Activated B cell treated with CpG ODN at 0.5 μM for 24 hours (primary cell): ENCODE data around the gene TECRL. TPM values are rescaled to one million over a fixed set of nuclear protein-coding genes. Genes with fewer than 3 reads are reported as not detected.

Source experiments
- ATAC-seq: fragments of 200-7000 bp; cut with Tn5 transposase; one replicate; pipeline ENCODE4 v1.10.0; 2021; ENCODE audit warnings: low read depth, mild to moderate bottlenecking, moderate library complexity
- CTCF ChIA-PET: fragments of 350-600 bp; sonication (Branson Sonifier 250); formaldehyde crosslinking; loops from one replicate; lab custom pipeline; 2021; ENCODE audit warnings: antibody characterized with exemption; lab: Charles Lee
- POLR2A ChIA-PET: fragments of 350-600 bp; sonication (Branson Sonifier 250); formaldehyde crosslinking; loops from one replicate; lab custom pipeline; 2021; ENCODE audit warnings: antibody characterized with exemption; lab: Charles Lee
- DNase-seq: peaks from one replicate; pipeline ENCODE4 v3.0.0; 2022
- H3K27ac Mint-ChIP-seq: one replicate; pipeline ENCODE4 v1.8.0; 2020; ENCODE audit warnings: mixed read lengths
- H3K27me3 Mint-ChIP-seq: one replicate; pipeline ENCODE4 v1.8.0; 2021; ENCODE audit warnings: mixed read lengths
- H3K36me3 Mint-ChIP-seq: one replicate; pipeline ENCODE4 v1.8.0; 2021; ENCODE audit warnings: low read depth, mixed read lengths
- H3K4me1 Mint-ChIP-seq: one replicate; pipeline ENCODE4 v1.8.0; 2021; ENCODE audit warnings: mixed read lengths
- H3K4me3 Mint-ChIP-seq: one replicate; pipeline ENCODE4 v1.8.0; 2020; ENCODE audit warnings: mild to moderate bottlenecking, mixed read lengths
- H3K9me3 Mint-ChIP-seq: one replicate; pipeline ENCODE4 v1.8.0; 2020; ENCODE audit warnings: mixed read lengths
- CTCF ChIP-seq: fragments of 200-600 bp; IDR thresholded peaks from one replicate; pipeline ENCODE4 v1.8.0; 2022; ENCODE audit warnings: antibody characterized with exemption, mild to moderate bottlenecking
- intact Hi-C: fragments of 100-400 bp; cut with micrococcal nuclease; formaldehyde crosslinking; loops from one replicate; pipeline ENCODE4 v1.15.1; 2024
- total RNA-seq: library from RNA; stranded (reverse); gene quantifications from 2 replicates; pipeline ENCODE4 v1.2.3, GENCODE V29; 2022

The TECRL gene
- total RNA-seq, 1 donor from 2014 or later = not detected

- DNase-seq (no peak), ATAC-seq (no peak)
- H3K4me3 Mint-ChIP-seq = no peak overlapping the region
- intact Hi-C loops = no loop called here
- no peaks in the 10 kb centered on the region for H3K27me3 Mint-ChIP-seq
- H3K27ac Mint-ChIP-seq = no peak overlapping the region
- TF ChIP-seq CTCF = no peak
- ChIA-PET CTCF (no interaction called here), POLR2A (no interaction called here)
- H3K36me3 Mint-ChIP-seq = no peaks in the 10 kb centered on the region
- peaks cover 1% of the 10 kb centered on the region for H3K9me3 Mint-ChIP-seq
- no peaks in the 10 kb centered on the region for H3K4me1 Mint-ChIP-seq
Measured at GRCh38 chr4:64330143-64330542, 79.1 kb downstream of the TECRL start.

- Mint-ChIP-seq H3K9me3 (peaks cover 5% of the 10 kb centered on the region), H3K36me3 (no peaks in the 10 kb centered on the region), H3K4me1 (no peaks in the 10 kb centered on the region), H3K27me3 (no peaks in the 10 kb centered on the region), H3K4me3 (no peak overlapping the region), H3K27ac (no peak overlapping the region)
- DNase-seq (no peak), ATAC-seq (no peak)
- CTCF ChIA-PET = no interaction called here
- POLR2A ChIA-PET = no interaction called here
- no peak for TF ChIP-seq CTCF
- intact Hi-C loops = no loop called here
Measured at GRCh38 chr4:64327237-64327636, 82.0 kb downstream of the TECRL start.

- POLR2A ChIA-PET = no interaction called here
- peaks cover 5% of the 10 kb centered on the region for H3K9me3 Mint-ChIP-seq
- TF ChIP-seq CTCF = no peak
- H3K4me1 Mint-ChIP-seq = no peaks in the 10 kb centered on the region
- no peak for ATAC-seq
- H3K27ac Mint-ChIP-seq = no peak overlapping the region
- CTCF ChIA-PET = no interaction called here
- H3K4me3 Mint-ChIP-seq = no peak overlapping the region
- no peaks in the 10 kb centered on the region for H3K36me3 Mint-ChIP-seq
- intact Hi-C loops = no loop called here
- H3K27me3 Mint-ChIP-seq = no peaks in the 10 kb centered on the region
- no peak for DNase-seq
Measured at GRCh38 chr4:64326507-64326906, 82.7 kb downstream of the TECRL start.

GRCh38 chr4:64306255-64306565, 103.0 kb downstream of the TECRL start:
- DNase-seq = no peak
- H3K27me3 Mint-ChIP-seq = no peaks in the 10 kb centered on the region
- CTCF ChIA-PET = no interaction called here
- peaks cover 7% of the 10 kb centered on the region for H3K9me3 Mint-ChIP-seq
- no peak for ATAC-seq
- H3K4me1 Mint-ChIP-seq = no peaks in the 10 kb centered on the region
- H3K36me3 Mint-ChIP-seq = no peaks in the 10 kb centered on the region
- no peak overlapping the region for H3K27ac Mint-ChIP-seq
- H3K4me3 Mint-ChIP-seq = no peak overlapping the region
- POLR2A ChIA-PET = no interaction called here
- intact Hi-C loops = no loop called here
- no peak for TF ChIP-seq CTCF

GRCh38 chr4:64305565-64306254, 103.5 kb downstream of the TECRL start:
- Mint-ChIP-seq H3K9me3 (peaks cover 7% of the 10 kb centered on the region), H3K36me3 (no peaks in the 10 kb centered on the region), H3K4me1 (no peaks in the 10 kb centered on the region), H3K4me3 (no peak overlapping the region), H3K27me3 (no peaks in the 10 kb centered on the region), H3K27ac (no peak overlapping the region)
- intact Hi-C loops = no loop called here
- DNase-seq (no peak), ATAC-seq (no peak)
- no peak for TF ChIP-seq CTCF
- CTCF ChIA-PET = no interaction called here
- POLR2A ChIA-PET = no interaction called here
